Activated CD4-positive, alpha-beta memory T cell treated with anti-CD3 and anti-CD28 coated beads for 36 hours (primary cell): ENCODE results near the gene ZBTB38. TPM values are rescaled to one million over a fixed set of nuclear protein-coding genes. Genes with fewer than 3 reads are reported as not detected.

Source experiments
- CTCF ChIA-PET: fragments of 350-600 bp; sonication (Branson Sonifier 250); formaldehyde crosslinking; loops from one replicate; lab custom pipeline; 2021; ENCODE audit warnings: antibody characterized with exemption, inconsistent platforms; lab: Charles Lee
- POLR2A ChIA-PET: fragments of 350-600 bp; sonication (Branson Sonifier 250); formaldehyde crosslinking; loops from one replicate; lab custom pipeline; 2021; ENCODE audit warnings: antibody characterized with exemption; lab: Charles Lee
- DNase-seq: peaks from one replicate; pipeline ENCODE4 v3.0.0-alpha.2; 2020
- H3K27ac Mint-ChIP-seq: one replicate; pipeline ENCODE4 v1.8.0; 2021; ENCODE audit warnings: mixed read lengths
- H3K27me3 Mint-ChIP-seq: one replicate; pipeline ENCODE4 v1.8.0; 2021; ENCODE audit warnings: mixed read lengths
- H3K36me3 Mint-ChIP-seq: one replicate; pipeline ENCODE4 v1.8.0; 2021; ENCODE audit warnings: mixed read lengths
- H3K4me1 Mint-ChIP-seq: one replicate; pipeline ENCODE4 v1.8.0; 2021; ENCODE audit warnings: low read depth, mixed read lengths
- H3K4me3 Mint-ChIP-seq: one replicate; pipeline ENCODE4 v1.8.0; 2021; ENCODE audit warnings: mild to moderate bottlenecking, mixed read lengths
- H3K9me3 Mint-ChIP-seq: one replicate; pipeline ENCODE4 v1.8.0; 2021; ENCODE audit warnings: mixed read lengths
- intact Hi-C: fragments of 100-400 bp; cut with micrococcal nuclease; formaldehyde crosslinking; loops from one replicate; pipeline ENCODE4 v1.15.1; 2023
- total RNA-seq, 2 experiments: library from RNA; stranded (reverse); gene quantifications; one replicate each; pipeline ENCODE4 v1.2.3, GENCODE V29; 2021

Gene ZBTB38
- total RNA-seq, 2 experiments from 2014 or later = 64.7 to 66.4 TPM

DNA sequence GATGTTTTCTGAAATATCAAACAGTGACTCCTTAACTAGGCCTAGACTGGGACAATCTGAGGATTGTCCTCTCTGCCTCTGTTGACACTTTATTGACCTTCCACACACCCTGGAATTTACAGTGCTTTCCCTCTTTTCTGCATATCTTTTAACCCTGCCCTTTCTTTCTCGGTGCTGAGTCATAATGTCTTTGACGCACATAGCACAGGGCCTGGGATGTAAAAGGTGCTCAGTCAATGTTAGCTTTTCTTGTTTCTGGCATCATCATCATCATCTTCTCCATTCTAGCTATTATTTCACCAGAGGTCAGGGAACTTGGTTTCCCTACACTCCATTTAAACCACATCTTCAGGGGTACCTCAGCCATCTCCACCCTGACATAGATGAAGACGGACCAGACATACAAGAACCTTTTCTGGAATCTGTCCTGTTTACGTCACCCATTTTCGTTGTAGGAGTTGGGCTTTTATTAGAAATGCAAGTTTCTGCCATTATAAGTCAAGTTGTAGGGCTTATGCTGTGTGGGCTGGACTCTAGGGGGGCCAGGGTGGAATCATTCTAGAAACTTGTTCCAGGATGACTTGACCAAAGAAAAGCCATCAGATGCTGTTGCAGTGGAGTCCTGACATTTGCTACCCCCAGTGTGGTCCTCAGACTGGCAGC lies 46.6 kb downstream of the ZBTB38 start:
- peaks cover 51% of the 10 kb centered on the region for H3K36me3 Mint-ChIP-seq
- POLR2A ChIA-PET = interaction anchor here (0.5 to 4.0 kb wide), 7 partner anchors 11 to 85 kb away, joined by 3 to 31 read pairs (median 3); no protein-coding TSS in a partner anchor
- H3K27me3 Mint-ChIP-seq = no peaks in the 10 kb centered on the region
- intact Hi-C loops = loop anchor here (1.0 to 5.0 kb wide), 7 partner anchors 10 to 1032 kb away; partner anchors contain the start of genes RASA2 and XRN1
- H3K27ac Mint-ChIP-seq = peak overlapping the region; percentile 92
- peaks cover 82% of the 10 kb centered on the region for H3K4me1 Mint-ChIP-seq
- DNase-seq = peak; percentile 46
- peak overlapping the region; percentile 35 for H3K4me3 Mint-ChIP-seq
- CTCF ChIA-PET = interaction anchor here (0.6 to 2.7 kb wide), 6 partner anchors 9 to 54 kb away, joined by 3 to 14 read pairs (median 4); no protein-coding TSS in a partner anchor
- peaks cover 8% of the 10 kb centered on the region for H3K9me3 Mint-ChIP-seq

- Mint-ChIP-seq H3K36me3 (peaks cover 57% of the 10 kb centered on the region), H3K27me3 (no peaks in the 10 kb centered on the region), H3K27ac (peak overlapping the region; percentile 92), H3K9me3 (peaks cover 8% of the 10 kb centered on the region), H3K4me3 (no peak overlapping the region), H3K4me1 (peaks cover 80% of the 10 kb centered on the region)
- intact Hi-C loops = loop anchor here (1.0 to 2.0 kb wide), 3 partner anchors 9 to 137 kb away; partner anchors contain the start of gene RASA2
- CTCF ChIA-PET = interaction anchor here (1.7 to 2.7 kb wide), 2 partner anchors 38 to 55 kb away, joined by 5 to 14 read pairs; no protein-coding TSS in a partner anchor
- DNase-seq = no peak
- POLR2A ChIA-PET = interaction anchor here (1.6 kb wide), 1 partner anchor 17 kb away, joined by 3 read pairs; no protein-coding TSS in a partner anchor
Observed at GRCh38 chr3:141415953-141416352, 47.6 kb downstream of the ZBTB38 start.

Other genes starting within 250 kb of the ZBTB38 start
- gene PXYLP1, start 136.7 kb upstream of the ZBTB38 start, total RNA-seq = 10 to 100 TPM in 1 of 2 experiments, 1 to 10 TPM in 1; 9.0 to 11.6 TPM
- 10 to 100 TPM; 34.7 to 35.0 TPM for gene RASA2, start 118.5 kb downstream of the ZBTB38 start, total RNA-seq